Gastroesophageal sphincter (tissue), 4 donors: ENCODE data around the gene PRSS8. TPM values are rescaled to one million over a fixed set of nuclear protein-coding genes. Genes with fewer than 3 reads are reported as not detected.
"Not testable (repeated sequence)": the region's sequence is repeated elsewhere in the genome, so short reads cannot be mapped to it uniquely, and the experiment has no call there.

Source experiments
- ATAC-seq: fragments of 150-250 bp; one replicate; pipeline ENCODE4 v1.9.1; 2016; ENCODE audit warnings: mild to moderate bottlenecking, moderate library complexity
- H3K27ac ChIP-seq, 4 donors: fragments of 200-600 bp; sonication (generic) in 3 of 4; 1 replicate in 3 of 4; 2 replicates in 1 of 4; pipeline ENCODE4 v1.5.1; 2016 to 2019
- H3K27me3 ChIP-seq: fragments of 200-600 bp; sonication (generic); one replicate; pipeline ENCODE4 v1.5.1; 2019
- H3K36me3 ChIP-seq, 2 donors: fragments of 200-600 bp; sonication (generic); one replicate each; pipeline ENCODE4 v1.5.1; 2019; ENCODE audit warnings: control low read depth in 1 of 2
- H3K4me1 ChIP-seq, 3 donors: fragments of 200-600 bp; sonication (generic); 1 replicate in 2 of 3; 2 replicates in 1 of 3; pipeline ENCODE4 v1.5.1; 2016 to 2019; ENCODE audit warnings: control low read depth in 2 of 3
- H3K4me3 ChIP-seq, 2 donors: fragments of 200-600 bp; sonication (generic); one replicate each; pipeline ENCODE4 v1.5.1; 2019; ENCODE audit warnings: mild to moderate bottlenecking in 1 of 2, moderate library complexity in 1 of 2
- H3K9me3 ChIP-seq, 3 donors: fragments of 200-600 bp; sonication (generic); one replicate each; pipeline ENCODE4 v1.5.1; 2017 to 2019; ENCODE audit warnings: control low read depth in 2 of 3
- CTCF ChIP-seq, 4 experiments: fragments of 200-600 bp in 2 of 4; fragments of 450-650 bp in 2 of 4; sonication (generic) in 1 of 4; IDR thresholded peaks; one replicate each; pipeline ENCODE4 v1.5.1; 2017 to 2019; ENCODE audit warnings: antibody characterized with exemption in 4 of 4, mild to moderate bottlenecking in 2 of 4, moderate library complexity in 2 of 4
- EP300 ChIP-seq: sonication (generic); formaldehyde crosslinking; IDR thresholded peaks from one replicate; pipeline ENCODE4 v1.6.1; 2017; ENCODE audit warnings: antibody characterized with exemption, mild to moderate bottlenecking
- POLR2A ChIP-seq, 2 donors: fragments of 450-650 bp; IDR thresholded peaks; one replicate each; pipeline ENCODE4 v1.6.1; 2017; ENCODE audit warnings: antibody characterized with exemption in 2 of 2, mild to moderate bottlenecking in 2 of 2, moderate library complexity in 1 of 2
- POLR2AphosphoS5 ChIP-seq: sonication (generic); formaldehyde crosslinking; IDR thresholded peaks from one replicate; pipeline ENCODE4 v1.6.1; 2017; ENCODE audit warnings: antibody characterized with exemption
- WGBS, 2 donors: methylation state at CpG; one replicate each; pipeline ENCODE4 v1.1.5; 2018; ENCODE audit warnings: low coverage in 1 of 2; 5-methylcytosine and 5-hydroxymethylcytosine counted together
- total RNA-seq, 4 donors: library from RNA; depleted of rRNA; stranded (reverse); fragments of >200 nt; gene quantifications; one replicate each; pipeline ENCODE4 v1.1.0, GENCODE V29; 2016

PRSS8 gene
- total RNA-seq, 4 donors from 2014 or later: 4.1 TPM; not detected in 3

DNA sequence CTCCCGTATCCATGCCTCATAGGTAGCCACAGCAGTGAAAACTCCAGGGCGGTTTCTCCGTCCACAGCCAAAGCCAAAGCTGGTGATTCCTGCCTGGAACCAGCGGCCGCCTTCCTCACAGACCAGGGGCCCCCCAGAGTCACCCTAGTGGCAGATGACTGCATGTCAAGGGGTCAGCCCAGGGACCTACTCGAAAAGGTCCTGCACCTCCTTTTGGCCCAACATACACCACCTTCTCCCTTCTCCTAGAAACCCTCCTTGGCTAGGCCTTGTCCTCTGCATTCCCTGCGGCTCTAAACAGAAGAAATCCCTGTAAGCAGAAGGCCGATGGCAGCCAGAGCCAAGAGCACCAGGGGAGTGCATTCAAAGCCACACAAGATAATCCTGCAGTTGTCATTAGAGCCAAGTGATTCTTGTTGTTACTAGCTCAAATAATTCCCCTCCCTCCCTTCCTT lies 8.2 kb upstream of the PRSS8 start:
- H3K4me3 ChIP-seq: no peak overlapping the region
- H3K9me3 ChIP-seq: no peaks in the 10 kb centered on the region
- no peaks in the 10 kb centered on the region for H3K36me3 ChIP-seq
- H3K4me1 ChIP-seq: peaks cover 0 to 35% (median 15%) of the 10 kb centered on the region in 3 donors
- H3K27ac ChIP-seq: no peak overlapping the region
- ATAC-seq: no peak
- WGBS, 2 donors: 67 to 87% methylated on average over 1 to 5 of the region's 8 CpGs
- TF ChIP-seq POLR2A (IDR thresholded peaks at IDR 0.05): no peak
- TF ChIP-seq POLR2AphosphoS5: no peak
- peaks cover 24% of the 10 kb centered on the region for H3K27me3 ChIP-seq

DNA sequence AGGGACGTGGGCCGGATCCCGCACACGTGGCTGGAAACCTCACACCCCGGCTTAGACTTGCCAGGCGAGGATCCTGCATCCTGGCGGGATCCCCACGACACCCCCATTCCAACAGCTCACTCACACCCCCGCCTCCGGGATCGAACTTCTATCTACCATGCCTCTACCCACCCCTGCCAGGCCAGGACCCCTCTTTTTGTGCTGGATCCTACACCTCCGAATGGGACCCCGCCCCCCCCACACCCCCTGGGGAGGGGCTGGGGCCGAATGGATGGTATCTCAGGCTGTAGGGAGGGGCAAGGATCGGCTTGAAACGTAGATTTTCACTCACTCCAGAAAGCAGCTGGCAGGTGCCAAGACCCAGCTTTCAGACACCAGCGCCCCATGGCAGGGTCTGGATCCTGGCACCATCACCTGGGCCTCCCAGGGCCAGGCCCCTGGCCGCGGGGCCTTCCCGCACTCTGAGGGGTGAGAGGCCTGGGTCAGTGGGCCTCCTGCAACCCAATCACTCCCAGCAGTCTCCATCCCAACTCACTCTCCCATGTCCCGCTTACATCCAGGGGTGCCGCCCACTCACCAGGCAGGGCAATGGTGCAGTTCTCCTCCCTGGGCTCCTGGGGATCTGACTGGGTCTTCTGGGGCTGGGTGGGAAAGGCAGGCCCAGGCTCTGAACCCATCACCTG lies 7.6 kb upstream of the PRSS8 start:
- no peaks in the 10 kb centered on the region for H3K9me3 ChIP-seq
- peaks cover 0 to 31% (median 15%) of the 10 kb centered on the region in 3 donors for H3K4me1 ChIP-seq
- H3K27ac ChIP-seq: peak overlapping the region in 3 of 4 donors; percentile 82 to 91 (median 86)
- no peak for ATAC-seq
- H3K4me3 ChIP-seq: peak overlapping the region; percentile 33 to 62
- H3K36me3 ChIP-seq: no peaks in the 10 kb centered on the region
- TF ChIP-seq EP300 (no peak), POLR2A (IDR thresholded peaks at IDR 0.05) (no peak), POLR2AphosphoS5 (no peak), CTCF (IDR thresholded peaks at IDR 0.05) (no peak)
- 47 to 93% methylated on average over 3 to 11 of the region's 22 CpGs for WGBS, 2 donors
- peaks cover 18% of the 10 kb centered on the region for H3K27me3 ChIP-seq

- Histone ChIP-seq H3K36me3 (no peaks in the 10 kb centered on the region), H3K4me1 (peaks cover 0 to 30% (median 15%) of the 10 kb centered on the region in 3 donors), H3K27me3 (peaks cover 10% of the 10 kb centered on the region), H3K4me3 (peak overlapping the region; percentile 33 to 62), H3K27ac (peak overlapping the region; percentile 21 to 91 (median 84)), H3K9me3 (no peaks in the 10 kb centered on the region)
- TF ChIP-seq POLR2AphosphoS5: peak; percentile 73
- no peak for TF ChIP-seq EP300
- TF ChIP-seq POLR2A (IDR thresholded peaks at IDR 0.05): peak in 1 of 2 donors; percentile 2
- TF ChIP-seq CTCF (IDR thresholded peaks at IDR 0.05): peak in 3 of 4 experiments; percentile 98 to 100 (median 100)
- WGBS, 2 donors: 1 to 2% methylated on average over 8 to 20 of the region's 89 CpGs
- ATAC-seq: peak; percentile 94
Measured at GRCh38 chr16:31142109-31143010, 6.8 kb upstream of the PRSS8 start.

GRCh38 chr16:31141489-31142108 lies 6.1 kb upstream of the PRSS8 start:
- H3K4me1 ChIP-seq: peaks cover 0 to 30% (median 15%) of the 10 kb centered on the region in 3 donors
- H3K9me3 ChIP-seq: no peaks in the 10 kb centered on the region
- TF ChIP-seq POLR2A (IDR thresholded peaks at IDR 0.05): no peak
- no peak for TF ChIP-seq CTCF (IDR thresholded peaks at IDR 0.05)
- TF ChIP-seq POLR2AphosphoS5: no peak
- TF ChIP-seq EP300: no peak
- H3K4me3 ChIP-seq: peak overlapping the region in 1 of 2 donors; percentile 62
- H3K36me3 ChIP-seq: no peaks in the 10 kb centered on the region
- WGBS, 2 donors: 18% methylated on average over 5 of the region's 10 CpGs; no CpG with 5 or more reads in 1 of the 2 donors
- H3K27ac ChIP-seq: peak overlapping the region; percentile 16 to 86 (median 81)
- ATAC-seq: peak; percentile 11
- H3K27me3 ChIP-seq: peaks cover 5% of the 10 kb centered on the region

DNA sequence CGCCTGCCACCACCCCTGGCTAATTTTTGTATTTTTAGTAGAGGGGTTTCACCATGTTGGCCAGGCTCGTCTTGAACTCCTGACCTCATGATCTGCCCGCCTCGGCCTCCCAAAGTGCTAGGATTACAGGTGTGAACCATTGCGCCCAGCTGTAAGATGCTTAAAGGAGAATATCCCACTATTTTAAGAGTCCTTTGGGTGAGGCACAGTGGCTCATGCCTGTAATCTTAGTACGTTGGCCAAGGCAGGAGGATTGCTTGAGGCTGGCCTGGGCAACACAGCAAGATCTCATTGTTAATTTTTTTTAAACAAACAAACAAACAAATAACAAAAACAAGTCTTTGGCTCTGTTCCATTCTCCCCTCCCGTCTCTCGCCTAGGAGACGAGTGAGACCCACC lies 5.5 kb upstream of the PRSS8 start:
- not testable (repeated sequence) for H3K27me3 ChIP-seq, H3K36me3 ChIP-seq, H3K9me3 ChIP-seq, H3K4me3 ChIP-seq, ATAC-seq
- Histone ChIP-seq H3K4me1 (peaks cover 0 to 30% (median 15%) of the 10 kb centered on the region in 3 donors), H3K27ac (peak overlapping the region in 3 of 4 donors; percentile 80 to 86 (median 82))
- WGBS, 2 donors: 85% methylated on average over 6 of the region's 9 CpGs; no CpG with 5 or more reads in 1 of the 2 donors
